Liver (tissue), 9 donors: ENCODE measurements around the gene ZNF43. TPM values are rescaled to one million over a fixed set of nuclear protein-coding genes. Genes with fewer than 3 reads are reported as not detected.
A peak's percentile ranks its signal among the peaks of the same experiment; 100 is the strongest.

Experiments used
- DNase-seq: peaks from one replicate; pipeline ENCODE4 v3.0.0-alpha.2; 2017; ENCODE audit warnings: low spot score
- H3K27ac ChIP-seq, 2 donors: one replicate each; pipeline ENCODE4 v1.7.0; 2013; ENCODE audit warnings: inconsistent platforms in 2 of 2, low read length in 2 of 2, control low read depth in 1 of 2, low read depth in 1 of 2, mild to moderate bottlenecking in 1 of 2
- H3K27me3 ChIP-seq, 4 donors: one replicate each; pipeline versions ENCODE4 v1.6.1 to v1.7.0; 2013; ENCODE audit warnings: low read length in 3 of 4, inconsistent platforms in 1 of 4, mild to moderate bottlenecking in 1 of 4, moderate library complexity in 1 of 4; ENCODE audit not compliant: control insufficient read depth in 4 of 4, insufficient read depth in 4 of 4
- H3K36me3 ChIP-seq, 4 donors: one replicate each; pipeline versions ENCODE4 v1.6.1 to v1.7.0; 2013; ENCODE audit warnings: low read length in 3 of 4, mild to moderate bottlenecking in 3 of 4, low read depth in 1 of 4, moderate library complexity in 1 of 4; ENCODE audit not compliant: control insufficient read depth in 4 of 4, insufficient read depth in 3 of 4
- H3K4me1 ChIP-seq, 4 donors: one replicate each; pipeline versions ENCODE4 v1.6.1 to v1.7.0; 2013; ENCODE audit warnings: low read length in 3 of 4, mild to moderate bottlenecking in 3 of 4, moderate library complexity in 1 of 4; ENCODE audit not compliant: control insufficient read depth in 4 of 4, insufficient read depth in 4 of 4
- H3K4me3 ChIP-seq, 3 donors: one replicate each; pipeline versions ENCODE4 v1.6.1 to v1.7.0; 2013; ENCODE audit warnings: low read length in 3 of 3, control low read depth in 1 of 3, low read depth in 1 of 3, mild to moderate bottlenecking in 1 of 3
- H3K9ac ChIP-seq, 2 donors: one replicate each; pipeline ENCODE4 v1.7.0; 2013; ENCODE audit warnings: low read length in 2 of 2, mild to moderate bottlenecking in 2 of 2, moderate library complexity in 2 of 2, control low read depth in 1 of 2, low read depth in 1 of 2
- H3K9me3 ChIP-seq, 4 donors: one replicate each; pipeline versions ENCODE4 v1.6.1 to v1.7.0; 2013; ENCODE audit warnings: low read length in 3 of 4; ENCODE audit not compliant: control insufficient read depth in 4 of 4
- ATF3 ChIP-seq: IDR thresholded peaks from 2 replicates; pipeline ENCODE4 v1.6.1; 2016; ENCODE audit warnings: antibody characterized with exemption
- CTCF ChIP-seq: fragments of 150-350 bp; IDR thresholded peaks from 2 replicates; pipeline ENCODE4 v1.5.1; 2017; ENCODE audit warnings: improper control_type of control experiment, low read depth, low read length; ENCODE audit not compliant: missing input control
- EGR1 ChIP-seq, 2 donors: IDR thresholded peaks; 2 replicates each; pipeline ENCODE4 v1.6.1; 2016 to 2018; ENCODE audit warnings: antibody characterized with exemption in 2 of 2, low read depth in 2 of 2
- FOXA1 ChIP-seq: IDR thresholded peaks from 2 replicates; pipeline ENCODE4 v1.6.1; 2016; ENCODE audit warnings: antibody characterized with exemption
- FOXA2 ChIP-seq: IDR thresholded peaks from 2 replicates; pipeline ENCODE4 v1.6.1; 2016; ENCODE audit warnings: antibody characterized with exemption
- GABPA ChIP-seq, 2 donors: IDR thresholded peaks in 1 of 2; conservative IDR thresholded peaks in 1 of 2; 2 replicates each; pipeline ENCODE4 v1.6.1; 2016; ENCODE audit warnings: antibody characterized with exemption in 2 of 2, mild to moderate bottlenecking in 1 of 2, moderate library complexity in 1 of 2
- HNF4A ChIP-seq, 2 donors: conservative IDR thresholded peaks; 2 replicates each; pipeline ENCODE4 v1.6.1; 2016; ENCODE audit warnings: antibody characterized with exemption in 2 of 2, mild to moderate bottlenecking in 2 of 2
- HNF4G ChIP-seq: IDR thresholded peaks from 2 replicates; pipeline ENCODE4 v1.6.1; 2016; ENCODE audit warnings: antibody characterized with exemption
- JUND ChIP-seq, 2 donors: IDR thresholded peaks; 2 replicates each; pipeline ENCODE4 v1.6.1; 2016; ENCODE audit warnings: antibody characterized with exemption in 2 of 2
- MAX ChIP-seq: IDR thresholded peaks from 2 replicates; pipeline ENCODE4 v1.6.1; 2016; ENCODE audit warnings: antibody characterized with exemption
- NR2F2 ChIP-seq: IDR thresholded peaks from 2 replicates; pipeline ENCODE4 v1.6.1; 2016; ENCODE audit warnings: antibody characterized with exemption
- RAD21 ChIP-seq, 2 donors: IDR thresholded peaks; 2 replicates each; pipeline ENCODE4 v1.6.1; 2016; ENCODE audit warnings: antibody characterized with exemption in 2 of 2, mild to moderate bottlenecking in 2 of 2
- RXRA ChIP-seq, 2 donors: IDR thresholded peaks; 2 replicates each; pipeline ENCODE4 v1.6.1; 2017 to 2018; ENCODE audit warnings: antibody characterized with exemption in 2 of 2, mild to moderate bottlenecking in 1 of 2
- TAF1 ChIP-seq: conservative IDR thresholded peaks from 2 replicates; pipeline ENCODE4 v1.6.1; 2016; ENCODE audit warnings: antibody characterized with exemption, mild to moderate bottlenecking
- YY1 ChIP-seq: IDR thresholded peaks from 2 replicates; pipeline ENCODE4 v1.6.1; 2016; ENCODE audit warnings: antibody characterized with exemption, mild to moderate bottlenecking
- WGBS: extraction: QIAGEN DNeasy Blood & Tissue Kit; methylation state at CpG from one replicate; pipeline ENCODE4 v1.1.7; 2013; 5-methylcytosine and 5-hydroxymethylcytosine counted together
- polyA plus RNA-seq, 2 donors: library from polyadenylated mRNA; stranded (reverse) in 1 of 2; unstranded in 1 of 2; fragments of 200-250 nt in 1 of 2; fragments of >200 nt in 1 of 2; fragmentation: Nextera tagmentation in 1 of 2; extraction: Ambion mirVana in 1 of 2; gene quantifications; one replicate each; pipeline versions ENCODE4 v1.2.1 to v1.2.3, GENCODE V29; 2013 to 2015
- total RNA-seq, 2 donors: library from RNA; depleted of rRNA; stranded (reverse); fragments of >200 nt; gene quantifications; one replicate each; pipeline ENCODE4 v1.2.3, GENCODE V29; 2014
- donor health status: healthy.
- donor health status: healthy.
- donor health status: healthy.
- donor health status: healthy.
- donor health status: healthy.

Gene ZNF43
- total and polyA plus RNA-seq, 4 donors, result 0.31 to 6.9 (median 1.7) TPM

- H3K4me1 ChIP-seq, result no peaks in the 10 kb centered on the region
- 90% methylated on average over 1 of the region's 1 CpG for WGBS
- no peak overlapping the region for H3K27ac ChIP-seq
- peaks cover 0 to 4% (median 2%) of the 10 kb centered on the region in 4 donors for H3K36me3 ChIP-seq
- H3K4me3 ChIP-seq, result peak overlapping the region in 1 of 3 donors; percentile 16
- TF ChIP-seq FOXA1, result no peak
- peaks cover 2 to 7% (median 2%) of the 10 kb centered on the region in 4 donors for H3K9me3 ChIP-seq
- H3K27me3 ChIP-seq, result no peaks in the 10 kb centered on the region
- no peak overlapping the region for H3K9ac ChIP-seq
- no peak for DNase-seq
Measured at GRCh38 chr19:21839976-21840375, 4.0 kb upstream of the ZNF43 start.

- Histone ChIP-seq H3K4me3 (no peak overlapping the region), H3K9ac (no peak overlapping the region), H3K4me1 (no peaks in the 10 kb centered on the region), H3K27me3 (no peaks in the 10 kb centered on the region), H3K27ac (no peak overlapping the region), H3K9me3 (peaks cover 2 to 7% (median 2%) of the 10 kb centered on the region in 4 donors), H3K36me3 (peaks cover 0 to 4% (median 2%) of the 10 kb centered on the region in 4 donors)
- no peak for DNase-seq
- 92% methylated on average over 4 of the region's 4 CpGs for WGBS
- TF ChIP-seq MAX (no peak), RAD21 (IDR thresholded peaks at IDR 0.05) (no peak), HNF4G (no peak), GABPA (IDR thresholded peaks at IDR 0.05 in 1 of 2, conservative IDR thresholded peaks at IDR 0.05 in 1 of 2) (no peak), NR2F2 (no peak)
Measured at GRCh38 chr19:21838646-21839045, 2.7 kb upstream of the ZNF43 start.

- Histone ChIP-seq H3K36me3 (peaks cover 0 to 4% (median 0%) of the 10 kb centered on the region in 4 donors), H3K9me3 (peaks cover 2 to 9% (median 5%) of the 10 kb centered on the region in 4 donors), H3K4me1 (no peaks in the 10 kb centered on the region), H3K27ac (peak overlapping the region; percentile 70 to 75), H3K4me3 (peak overlapping the region; percentile 22 to 46 (median 43)), H3K27me3 (no peaks in the 10 kb centered on the region), H3K9ac (peak overlapping the region; percentile 1 to 51)
- TF ChIP-seq JUND (IDR thresholded peaks at IDR 0.05) (no peak), ATF3 (no peak), RAD21 (IDR thresholded peaks at IDR 0.05) (no peak), FOXA1 (no peak)
- 8% methylated on average over 23 of the region's 23 CpGs for WGBS
- DNase-seq, result no peak
Measured at GRCh38 chr19:21835429-21835809, 563 bp downstream of the ZNF43 start.

- 96% methylated on average over 10 of the region's 10 CpGs for WGBS
- Histone ChIP-seq H3K9me3 (peaks cover 0 to 7% (median 4%) of the 10 kb centered on the region in 4 donors), H3K27ac (no peak overlapping the region), H3K36me3 (no peaks in the 10 kb centered on the region), H3K27me3 (no peaks in the 10 kb centered on the region), H3K4me1 (no peaks in the 10 kb centered on the region), H3K9ac (no peak overlapping the region), H3K4me3 (no peak overlapping the region)
- DNase-seq, result no peak
- no peak for TF ChIP-seq TAF1
- no peak for TF ChIP-seq RXRA (IDR thresholded peaks at IDR 0.05)
- no peak for TF ChIP-seq EGR1 (IDR thresholded peaks at IDR 0.05; ENCODE audit: low read depth in 2 of 2)
- no peak for TF ChIP-seq CTCF
- no peak for TF ChIP-seq HNF4A (conservative IDR thresholded peaks at IDR 0.05)
- TF ChIP-seq YY1, result no peak
- TF ChIP-seq FOXA2, result no peak
- no peak for TF ChIP-seq GABPA (IDR thresholded peaks at IDR 0.05 in 1 of 2, conservative IDR thresholded peaks at IDR 0.05 in 1 of 2)
Measured at GRCh38 chr19:21833733-21834132, 2.2 kb downstream of the ZNF43 start.
